BJ (cell line): Measurements from ENCODE around the gene KCNQ1. TPM values are rescaled to one million over a fixed set of nuclear protein-coding genes. Genes with fewer than 3 reads are reported as not detected.

Experiments
- CTCF ChIA-PET: fragments of 350-600 bp; formaldehyde crosslinking; extraction: SDS; loops from one replicate; lab custom pipeline; 2021; ENCODE audit warnings: antibody characterized with exemption, inconsistent platforms; lab: Yijun Ruan, JAX
- POLR2A ChIA-PET: fragments of 300-600 bp; sonication (Branson Sonifier 250); formaldehyde crosslinking; extraction: SDS; loops from one replicate; lab custom pipeline; 2021; ENCODE audit warnings: antibody characterized with exemption; lab: Charles Lee
- DNase-seq: peaks from one replicate; pipeline ENCODE4 v3.0.0-alpha.2; 2011; ENCODE audit warnings: low read depth
- H3K27me3 ChIP-seq: 2 replicates; pipeline ENCODE4 v1.6.0; 2011; ENCODE audit warnings: low read length; ENCODE audit not compliant: control insufficient read depth, insufficient read depth
- H3K36me3 ChIP-seq: 2 replicates; pipeline ENCODE4 v1.5.1; 2011; ENCODE audit warnings: low read length; ENCODE audit not compliant: control insufficient read depth, insufficient read depth
- H3K4me3 ChIP-seq: 2 replicates; pipeline ENCODE4 v1.5.1; 2011; ENCODE audit warnings: low read depth, mild to moderate bottlenecking, control low read depth, low read length
- CTCF ChIP-seq: IDR thresholded peaks from 2 replicates; pipeline ENCODE4 v1.5.1; 2011; ENCODE audit warnings: low read depth, mild to moderate bottlenecking, control low read depth, inconsistent platforms, low read length, moderate library complexity; ENCODE audit not compliant: insufficient read depth
- polyA plus RNA-seq: library from polyadenylated mRNA; depleted of rRNA; stranded (reverse); fragments of >200 nt; gene quantifications from 2 replicates; pipeline ENCODE4 v1.2.3, GENCODE V29; 2011

Gene KCNQ1
- polyA plus RNA-seq, 1 experiment, result not detected

GRCh38 chr11:2564588-2565425, 120.0 kb downstream of the KCNQ1 start:
- no peak for DNase-seq
- TF ChIP-seq CTCF, result no peak

GRCh38 chr11:2565447-2566222, 120.8 kb downstream of the KCNQ1 start:
- Histone ChIP-seq H3K27me3 (no peaks in the 10 kb centered on the region), H3K4me3 (no peak overlapping the region), H3K36me3 (no peaks in the 10 kb centered on the region)
- no peak for DNase-seq
- CTCF ChIA-PET, result no interaction called here
- no peak for TF ChIP-seq CTCF
- POLR2A ChIA-PET, result no interaction called here

More at GRCh38 chr11:2564588-2565425, 120.0 kb downstream of the KCNQ1 start:
- H3K4me3 ChIP-seq, result no peak overlapping the region
- H3K27me3 ChIP-seq, result no peaks in the 10 kb centered on the region
- H3K36me3 ChIP-seq, result no peaks in the 10 kb centered on the region
- POLR2A ChIA-PET, result no interaction called here
- CTCF ChIA-PET, result no interaction called here

DNA sequence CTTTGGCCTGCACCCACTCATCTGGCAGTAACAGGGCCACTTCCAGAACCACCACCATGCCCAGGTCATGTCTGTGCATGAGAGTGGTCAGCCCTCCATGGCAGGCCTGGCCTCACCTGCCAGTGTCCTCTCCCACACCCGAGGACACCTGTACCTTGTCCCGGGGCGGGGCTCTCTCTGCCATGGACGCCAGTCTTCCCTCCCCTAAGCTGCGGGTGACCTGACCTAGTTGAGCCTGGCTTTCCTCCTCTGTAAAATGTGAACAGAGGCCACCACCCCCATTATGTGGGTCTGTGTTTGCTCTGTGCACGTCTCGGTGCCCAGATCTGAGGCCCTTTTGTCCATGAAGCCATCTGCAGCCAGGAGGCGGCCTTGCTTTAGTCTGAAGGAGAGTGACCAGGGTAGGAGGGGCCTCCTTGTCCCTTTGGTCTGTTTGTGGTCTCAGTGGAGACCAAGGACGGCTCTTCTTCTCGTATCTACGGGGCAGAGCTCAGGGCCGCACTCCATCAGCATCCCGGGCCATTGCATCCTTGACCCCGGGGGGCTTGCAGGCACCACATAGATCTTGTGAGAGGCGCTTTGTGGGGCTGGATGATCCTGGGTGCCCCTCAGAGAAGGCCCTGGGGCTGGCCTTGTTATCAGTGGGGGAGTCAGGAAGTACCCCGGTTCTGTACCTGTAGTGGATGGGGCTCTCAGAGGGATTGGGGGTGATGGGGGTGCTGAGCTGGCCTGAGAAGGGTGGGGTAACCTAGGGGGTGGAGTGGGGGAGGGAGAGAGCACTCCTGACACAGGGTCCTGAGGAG, 121.6 kb downstream of the KCNQ1 start:
- ChIA-PET POLR2A (no interaction called here), CTCF (interaction anchor here (1.4 kb wide), 1 partner anchor 33 kb away, joined by 4 read pairs; no protein-coding TSS in a partner anchor)
- TF ChIP-seq CTCF, result 0 out of 2 replicates have a peak, but pooled peaks have one; percentile 3
- Histone ChIP-seq H3K27me3 (no peaks in the 10 kb centered on the region), H3K4me3 (no peak overlapping the region), H3K36me3 (no peaks in the 10 kb centered on the region)
- DNase-seq, result no peak

DNA sequence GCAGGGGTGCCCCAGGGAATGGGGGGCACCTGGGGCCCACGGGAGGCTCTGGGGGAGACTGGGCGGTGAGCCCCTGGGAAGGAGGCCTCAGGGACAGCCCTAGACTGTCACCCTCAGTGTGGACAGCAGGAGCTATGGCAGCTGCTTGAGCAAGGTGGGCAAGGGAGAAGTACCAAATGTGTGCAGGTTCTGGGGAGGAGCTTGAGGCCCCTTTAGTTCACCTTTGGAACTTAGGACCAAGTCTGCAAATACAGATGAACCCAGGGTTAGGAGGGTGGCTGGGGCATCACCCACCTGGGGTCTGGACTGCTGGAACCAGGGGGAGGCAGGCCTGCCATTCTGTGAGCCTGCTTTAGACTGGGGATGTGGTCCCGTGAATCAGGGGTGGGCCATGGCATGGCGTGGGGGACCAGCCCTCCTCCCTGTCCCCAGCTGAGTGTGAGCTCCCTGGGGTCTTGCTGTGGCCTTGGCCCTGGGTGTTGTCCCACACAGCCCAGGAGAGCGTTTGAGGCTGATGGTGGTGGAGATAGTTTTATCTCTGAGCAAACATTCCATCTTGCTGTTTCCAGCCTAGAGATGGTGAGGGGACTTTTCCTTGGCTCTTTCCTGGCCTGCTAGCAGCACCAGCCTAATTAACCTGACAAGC, 122.3 kb downstream of the KCNQ1 start:
- Histone ChIP-seq H3K4me3 (no peak overlapping the region), H3K36me3 (no peaks in the 10 kb centered on the region), H3K27me3 (no peaks in the 10 kb centered on the region)
- no peak for TF ChIP-seq CTCF
- ChIA-PET CTCF (interaction anchor here (1.4 kb wide), 1 partner anchor 34 kb away, joined by 4 read pairs; no protein-coding TSS in a partner anchor), POLR2A (no interaction called here)
- no peak for DNase-seq
